ENCODE results near the gene NDUFC2.
"Not testable (repeated sequence)": the region's sequence is repeated elsewhere in the genome, so short reads cannot be mapped to it uniquely, and the experiment has no call there.

Gene NDUFC2

GRCh38 chr11:78061921-78062311 lies 17.7 kb downstream of the NDUFC2 start:
- no peaks in the 10 kb centered on the region for H3K36me3 ChIP-seq (ENCODE audit: insufficient read depth, low read length)
- H3K4me1 ChIP-seq (ENCODE audit: insufficient read depth, low read length) = peaks cover 9% of the 10 kb centered on the region
- no peak overlapping the region for H3K4me3 ChIP-seq (ENCODE audit: low read depth in 1 of 2, low read length in 2 of 2)
- H3K27me3 ChIP-seq (ENCODE audit: control insufficient read depth in 1 of 2, insufficient read depth in 2 of 2, low read length in 2 of 2) = no peaks in the 10 kb centered on the region
- no peak overlapping the region for H3K27ac ChIP-seq (ENCODE audit: low read depth, low read length)
- no peak overlapping the region for H3K9ac ChIP-seq (ENCODE audit: low read length)
- no peaks in the 10 kb centered on the region for H3K9me3 ChIP-seq (ENCODE audit: low read length)

- Histone ChIP-seq H3K27ac (ENCODE audit: low read depth, low read length) (no peak overlapping the region), H3K9me3 (ENCODE audit: low read length) (no peaks in the 10 kb centered on the region), H3K4me3 (ENCODE audit: low read depth in 1 of 2, low read length in 2 of 2) (no peak overlapping the region), H3K27me3 (ENCODE audit: control insufficient read depth in 1 of 2, insufficient read depth in 2 of 2, low read length in 2 of 2) (no peaks in the 10 kb centered on the region), H3K9ac (ENCODE audit: low read length) (no peak overlapping the region), H3K4me1 (ENCODE audit: insufficient read depth, low read length) (peaks cover 9% of the 10 kb centered on the region), H3K36me3 (ENCODE audit: insufficient read depth, low read length) (no peaks in the 10 kb centered on the region)
These were observed 18.4 kb downstream of the NDUFC2 start for GRCh38 chr11:78061088-78061920.

GRCh38 chr11:78060533-78060932 lies 19.1 kb downstream of the NDUFC2 start:
- no peak overlapping the region for H3K27ac ChIP-seq (ENCODE audit: low read depth, low read length)

GRCh38 chr11:78059749-78060328 lies 19.8 kb downstream of the NDUFC2 start:
- not testable (repeated sequence) for H3K27ac ChIP-seq (ENCODE audit: low read depth, low read length); H3K27me3 ChIP-seq (ENCODE audit: control insufficient read depth in 1 of 2, insufficient read depth in 2 of 2, low read length in 2 of 2); H3K4me1 ChIP-seq (ENCODE audit: insufficient read depth, low read length); H3K9ac ChIP-seq (ENCODE audit: low read length); H3K9me3 ChIP-seq (ENCODE audit: low read length); H3K4me3 ChIP-seq (ENCODE audit: low read depth in 1 of 2, low read length in 2 of 2); H3K36me3 ChIP-seq (ENCODE audit: insufficient read depth, low read length)

More at GRCh38 chr11:78060533-78060932, 19.1 kb downstream of the NDUFC2 start:
- Histone ChIP-seq H3K4me3 (ENCODE audit: low read depth in 1 of 2, low read length in 2 of 2) (no peak overlapping the region), H3K27me3 (ENCODE audit: control insufficient read depth in 1 of 2, insufficient read depth in 2 of 2, low read length in 2 of 2) (no peaks in the 10 kb centered on the region), H3K36me3 (ENCODE audit: insufficient read depth, low read length) (no peaks in the 10 kb centered on the region), H3K9me3 (ENCODE audit: low read length) (no peaks in the 10 kb centered on the region), H3K4me1 (ENCODE audit: insufficient read depth, low read length) (peaks cover 9% of the 10 kb centered on the region), H3K9ac (ENCODE audit: low read length) (no peak overlapping the region)

GRCh38 chr11:78057462-78058055 lies 22.1 kb downstream of the NDUFC2 start:
- H3K9ac ChIP-seq (ENCODE audit: low read length) = no peak overlapping the region
- peaks cover 9% of the 10 kb centered on the region for H3K4me1 ChIP-seq (ENCODE audit: insufficient read depth, low read length)
- no peaks in the 10 kb centered on the region for H3K9me3 ChIP-seq (ENCODE audit: low read length)
- no peaks in the 10 kb centered on the region for H3K36me3 ChIP-seq (ENCODE audit: insufficient read depth, low read length)
- no peak overlapping the region for H3K4me3 ChIP-seq (ENCODE audit: low read depth in 1 of 2, low read length in 2 of 2)
- H3K27ac ChIP-seq (ENCODE audit: low read depth, low read length) = no peak overlapping the region
- no peaks in the 10 kb centered on the region for H3K27me3 ChIP-seq (ENCODE audit: control insufficient read depth in 1 of 2, insufficient read depth in 2 of 2, low read length in 2 of 2)

GRCh38 chr11:78056093-78056492 lies 23.6 kb downstream of the NDUFC2 start:
- no peak overlapping the region for H3K27ac ChIP-seq (ENCODE audit: low read depth, low read length)
- no peaks in the 10 kb centered on the region for H3K9me3 ChIP-seq (ENCODE audit: low read length)
- no peak overlapping the region for H3K9ac ChIP-seq (ENCODE audit: low read length)
- H3K4me1 ChIP-seq (ENCODE audit: insufficient read depth, low read length) = peaks cover 2% of the 10 kb centered on the region
- H3K27me3 ChIP-seq (ENCODE audit: control insufficient read depth in 1 of 2, insufficient read depth in 2 of 2, low read length in 2 of 2) = no peaks in the 10 kb centered on the region
- H3K4me3 ChIP-seq (ENCODE audit: low read depth in 1 of 2, low read length in 2 of 2) = no peak overlapping the region
- no peaks in the 10 kb centered on the region for H3K36me3 ChIP-seq (ENCODE audit: insufficient read depth, low read length)

- H3K4me1 ChIP-seq (ENCODE audit: insufficient read depth, low read length) = no peaks in the 10 kb centered on the region
- H3K4me3 ChIP-seq (ENCODE audit: low read depth in 1 of 2, low read length in 2 of 2) = no peak overlapping the region
- H3K27ac ChIP-seq (ENCODE audit: low read depth, low read length) = no peak overlapping the region
- H3K9me3 ChIP-seq (ENCODE audit: low read length) = no peaks in the 10 kb centered on the region
- H3K36me3 ChIP-seq (ENCODE audit: insufficient read depth, low read length) = no peaks in the 10 kb centered on the region
- no peaks in the 10 kb centered on the region for H3K27me3 ChIP-seq (ENCODE audit: control insufficient read depth in 1 of 2, insufficient read depth in 2 of 2, low read length in 2 of 2)
- no peak overlapping the region for H3K9ac ChIP-seq (ENCODE audit: low read length)
These were observed 24.7 kb downstream of the NDUFC2 start for GRCh38 chr11:78054971-78055370.

GRCh38 chr11:78050964-78051831 lies 28.5 kb downstream of the NDUFC2 start:
- H3K27me3 ChIP-seq (ENCODE audit: control insufficient read depth in 1 of 2, insufficient read depth in 2 of 2, low read length in 2 of 2) = no peaks in the 10 kb centered on the region
- H3K4me3 ChIP-seq (ENCODE audit: low read depth in 1 of 2, low read length in 2 of 2) = no peak overlapping the region
- H3K9me3 ChIP-seq (ENCODE audit: low read length) = no peaks in the 10 kb centered on the region
- no peak overlapping the region for H3K9ac ChIP-seq (ENCODE audit: low read length)
- H3K27ac ChIP-seq (ENCODE audit: low read depth, low read length) = no peak overlapping the region
- no peaks in the 10 kb centered on the region for H3K4me1 ChIP-seq (ENCODE audit: insufficient read depth, low read length)
- H3K36me3 ChIP-seq (ENCODE audit: insufficient read depth, low read length) = no peaks in the 10 kb centered on the region

GRCh38 chr11:78049348-78049747 lies 30.3 kb downstream of the NDUFC2 start:
- peaks cover 6% of the 10 kb centered on the region for H3K4me1 ChIP-seq (ENCODE audit: insufficient read depth, low read length)
- no peaks in the 10 kb centered on the region for H3K36me3 ChIP-seq (ENCODE audit: insufficient read depth, low read length)
- no peak overlapping the region for H3K9ac ChIP-seq (ENCODE audit: low read length)
- no peak overlapping the region for H3K4me3 ChIP-seq (ENCODE audit: low read depth in 1 of 2, low read length in 2 of 2)
- no peaks in the 10 kb centered on the region for H3K9me3 ChIP-seq (ENCODE audit: low read length)
- H3K27me3 ChIP-seq (ENCODE audit: control insufficient read depth in 1 of 2, insufficient read depth in 2 of 2, low read length in 2 of 2) = no peaks in the 10 kb centered on the region
- H3K27ac ChIP-seq (ENCODE audit: low read depth, low read length) = no peak overlapping the region

GRCh38 chr11:78048561-78048960 lies 31.1 kb downstream of the NDUFC2 start:
- Histone ChIP-seq H3K4me3 (ENCODE audit: low read depth in 1 of 2, low read length in 2 of 2) (no peak overlapping the region), H3K9me3 (ENCODE audit: low read length) (no peaks in the 10 kb centered on the region), H3K27ac (ENCODE audit: low read depth, low read length) (no peak overlapping the region), H3K4me1 (ENCODE audit: insufficient read depth, low read length) (peaks cover 6% of the 10 kb centered on the region), H3K27me3 (ENCODE audit: control insufficient read depth in 1 of 2, insufficient read depth in 2 of 2, low read length in 2 of 2) (no peaks in the 10 kb centered on the region), H3K9ac (ENCODE audit: low read length) (no peak overlapping the region), H3K36me3 (ENCODE audit: insufficient read depth, low read length) (no peaks in the 10 kb centered on the region)

GRCh38 chr11:78046486-78046854 lies 33.2 kb downstream of the NDUFC2 start:
- Histone ChIP-seq H3K27me3 (ENCODE audit: control insufficient read depth in 1 of 2, insufficient read depth in 2 of 2, low read length in 2 of 2) (no peaks in the 10 kb centered on the region), H3K4me1 (ENCODE audit: insufficient read depth, low read length) (peaks cover 6% of the 10 kb centered on the region), H3K9me3 (ENCODE audit: low read length) (no peaks in the 10 kb centered on the region), H3K27ac (ENCODE audit: low read depth, low read length) (no peak overlapping the region), H3K9ac (ENCODE audit: low read length) (no peak overlapping the region), H3K4me3 (ENCODE audit: low read depth in 1 of 2, low read length in 2 of 2) (no peak overlapping the region), H3K36me3 (ENCODE audit: insufficient read depth, low read length) (no peaks in the 10 kb centered on the region)
